ENCODE data around the gene PRAC2.

Gene PRAC2

GRCh38 chr17:48755356-48755755 lies 32.4 kb downstream of the PRAC2 start:
- no peak for DNase-seq (ENCODE audit: low spot score)

- no peak for DNase-seq (ENCODE audit: low spot score)
These were observed 33.9 kb downstream of the PRAC2 start for GRCh38 chr17:48756830-48757251.

- no peak for DNase-seq (ENCODE audit: low spot score)
These were observed 34.6 kb downstream of the PRAC2 start for GRCh38 chr17:48757524-48757961.

GRCh38 chr17:48759288-48759687 lies 36.3 kb downstream of the PRAC2 start:
- DNase-seq (ENCODE audit: low spot score): no peak

- no peak for DNase-seq (ENCODE audit: low spot score)
These were observed 37.4 kb downstream of the PRAC2 start for GRCh38 chr17:48760411-48760810.

GRCh38 chr17:48761114-48761513 lies 38.1 kb downstream of the PRAC2 start:
- DNase-seq (ENCODE audit: low spot score): no peak

GRCh38 chr17:48767263-48767774 lies 44.3 kb downstream of the PRAC2 start:
- DNase-seq (ENCODE audit: low spot score): no peak

GRCh38 chr17:48769009-48769675 lies 46.2 kb downstream of the PRAC2 start:
- DNase-seq (ENCODE audit: low spot score): no peak

GRCh38 chr17:48770954-48771353 lies 48.0 kb downstream of the PRAC2 start:
- no peak for DNase-seq (ENCODE audit: low spot score)

GRCh38 chr17:48773245-48773644 lies 50.3 kb downstream of the PRAC2 start:
- no peak for DNase-seq (ENCODE audit: low spot score)

Data from CD4-positive, alpha-beta T cell treated with Interleukin-2 at 100 ng/mL for 4 hours (primary cell).